A549 (cell line): Measurements from ENCODE around the gene DNM3.

Experiments used
- CTCF ChIP-seq: fragments of >200 bp; sonication (Bioruptor Twin); formaldehyde crosslinking; IDR thresholded peaks from 3 replicates; pipeline ENCODE4 v1.5.1; 2016
- PHF8 ChIP-seq: fragments of 200-600 bp; sonication (generic); IDR thresholded peaks from 2 replicates; pipeline ENCODE4 v1.6.1; 2016; ENCODE audit warnings: low read depth, mild to moderate bottlenecking, antibody characterized with exemption, moderate library complexity, borderline replicate concordance
- POLR2A ChIP-seq: IDR thresholded peaks from 2 replicates; pipeline ENCODE4 v1.6.1; 2012; ENCODE audit warnings: mild to moderate bottlenecking, low read length

- no peak for TF ChIP-seq CTCF
- no peak for TF ChIP-seq POLR2A
- no peak for TF ChIP-seq PHF8
Observed at GRCh38 chr1:171898941-171899340, 57.6 kb downstream of the DNM3 start.
